SK-N-SH treated with all-trans-retinoic acid at 6 μM for 48 hours (cell line): ENCODE data around the gene PPP1R16B.

Experiments used
- BACH2 ChIP-seq: fragments of 250-450 bp; sonication (Bioruptor Pico); IDR thresholded peaks from 2 replicates; pipeline ENCODE4 v1.9.0; 2021; ENCODE audit warnings: mild to moderate bottlenecking, borderline replicate concordance
- ESRRG ChIP-seq: fragments of 250-450 bp; sonication (Bioruptor Pico); IDR thresholded peaks from 2 replicates; pipeline ENCODE4 v1.6.1; 2021; ENCODE audit warnings: mild to moderate bottlenecking
- RARB ChIP-seq: fragments of 250-450 bp; sonication (Bioruptor Pico); IDR thresholded peaks from 2 replicates; pipeline ENCODE4 v1.8.0; 2021; ENCODE audit warnings: mild to moderate bottlenecking, moderate library complexity
- TOX ChIP-seq: fragments of 250-450 bp; sonication (Bioruptor Pico); IDR thresholded peaks from 2 replicates; pipeline ENCODE4 v1.8.0; 2021; ENCODE audit warnings: mild to moderate bottlenecking, moderate library complexity, borderline replicate concordance
- ZNF8 ChIP-seq: fragments of 450-650 bp; formaldehyde crosslinking; IDR thresholded peaks from 2 replicates; pipeline ENCODE4 v1.5.0; 2020; ENCODE audit warnings: mild to moderate bottlenecking, moderate library complexity
- TF ChIP-seq, protein P1 (sequence below): fragments of 250-450 bp; sonication (Bioruptor Pico); IDR thresholded peaks from 2 replicates; pipeline ENCODE4 v1.5.1; 2020; ENCODE audit warnings: low read depth, mild to moderate bottlenecking, moderate library complexity
- TF ChIP-seq, protein P2 (sequence below): fragments of 250-450 bp; sonication (Bioruptor Pico); IDR thresholded peaks from 2 replicates; pipeline ENCODE4 v1.5.1; 2021; ENCODE audit warnings: mild to moderate bottlenecking, moderate library complexity
- TF ChIP-seq, protein P3 (sequence below): fragments of 250-450 bp; sonication (Bioruptor Pico); IDR thresholded peaks from 2 replicates; pipeline ENCODE4 v1.8.0; 2020; ENCODE audit warnings: mild to moderate bottlenecking, moderate library complexity, borderline replicate concordance

DNA sequence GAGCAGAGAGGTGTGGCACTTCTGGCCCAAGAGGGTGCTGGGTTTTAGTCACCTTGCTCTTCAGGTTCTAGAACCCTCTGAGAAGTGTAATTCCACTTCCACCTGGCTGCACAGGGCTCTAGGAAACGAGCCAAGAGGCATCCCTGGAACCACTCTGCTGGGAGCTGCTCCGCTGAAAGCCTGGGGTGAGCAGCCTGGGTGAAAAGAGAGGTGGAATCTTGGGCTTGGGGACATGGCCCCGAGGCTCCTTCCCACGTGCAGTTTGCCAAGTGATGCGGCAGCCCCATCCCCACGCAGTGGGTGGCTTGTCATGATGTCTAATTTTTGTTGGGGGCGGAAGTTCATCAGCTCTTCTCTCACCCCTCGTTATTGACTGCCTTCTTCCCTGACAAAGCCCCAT lies 32.8 kb downstream of the PPP1R16B start:
- no peak for TF ChIP-seq BACH2 (CRISPR knock-in tag)
- TF ChIP-seq, protein P1, sequence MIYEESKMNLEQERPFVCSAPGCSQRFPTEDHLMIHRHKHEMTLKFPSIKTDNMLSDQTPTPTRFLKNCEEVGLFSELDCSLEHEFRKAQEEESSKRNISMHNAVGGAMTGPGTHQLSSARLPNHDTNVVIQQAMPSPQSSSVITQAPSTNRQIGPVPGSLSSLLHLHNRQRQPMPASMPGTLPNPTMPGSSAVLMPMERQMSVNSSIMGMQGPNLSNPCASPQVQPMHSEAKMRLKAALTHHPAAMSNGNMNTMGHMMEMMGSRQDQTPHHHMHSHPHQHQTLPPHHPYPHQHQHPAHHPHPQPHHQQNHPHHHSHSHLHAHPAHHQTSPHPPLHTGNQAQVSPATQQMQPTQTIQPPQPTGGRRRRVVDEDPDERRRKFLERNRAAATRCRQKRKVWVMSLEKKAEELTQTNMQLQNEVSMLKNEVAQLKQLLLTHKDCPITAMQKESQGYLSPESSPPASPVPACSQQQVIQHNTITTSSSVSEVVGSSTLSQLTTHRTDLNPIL (CRISPR knock-in tag): no peak
- TF ChIP-seq, protein P2, sequence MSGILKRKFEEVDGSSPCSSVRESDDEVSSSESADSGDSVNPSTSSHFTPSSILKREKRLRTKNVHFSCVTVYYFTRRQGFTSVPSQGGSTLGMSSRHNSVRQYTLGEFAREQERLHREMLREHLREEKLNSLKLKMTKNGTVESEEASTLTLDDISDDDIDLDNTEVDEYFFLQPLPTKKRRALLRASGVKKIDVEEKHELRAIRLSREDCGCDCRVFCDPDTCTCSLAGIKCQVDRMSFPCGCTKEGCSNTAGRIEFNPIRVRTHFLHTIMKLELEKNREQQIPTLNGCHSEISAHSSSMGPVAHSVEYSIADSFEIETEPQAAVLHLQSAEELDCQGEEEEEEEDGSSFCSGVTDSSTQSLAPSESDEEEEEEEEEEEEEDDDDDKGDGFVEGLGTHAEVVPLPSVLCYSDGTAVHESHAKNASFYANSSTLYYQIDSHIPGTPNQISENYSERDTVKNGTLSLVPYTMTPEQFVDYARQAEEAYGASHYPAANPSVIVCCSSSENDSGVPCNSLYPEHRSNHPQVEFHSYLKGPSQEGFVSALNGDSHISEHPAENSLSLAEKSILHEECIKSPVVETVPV (CRISPR knock-in tag): no peak
- no peak for TF ChIP-seq RARB
- TF ChIP-seq, protein P3, sequence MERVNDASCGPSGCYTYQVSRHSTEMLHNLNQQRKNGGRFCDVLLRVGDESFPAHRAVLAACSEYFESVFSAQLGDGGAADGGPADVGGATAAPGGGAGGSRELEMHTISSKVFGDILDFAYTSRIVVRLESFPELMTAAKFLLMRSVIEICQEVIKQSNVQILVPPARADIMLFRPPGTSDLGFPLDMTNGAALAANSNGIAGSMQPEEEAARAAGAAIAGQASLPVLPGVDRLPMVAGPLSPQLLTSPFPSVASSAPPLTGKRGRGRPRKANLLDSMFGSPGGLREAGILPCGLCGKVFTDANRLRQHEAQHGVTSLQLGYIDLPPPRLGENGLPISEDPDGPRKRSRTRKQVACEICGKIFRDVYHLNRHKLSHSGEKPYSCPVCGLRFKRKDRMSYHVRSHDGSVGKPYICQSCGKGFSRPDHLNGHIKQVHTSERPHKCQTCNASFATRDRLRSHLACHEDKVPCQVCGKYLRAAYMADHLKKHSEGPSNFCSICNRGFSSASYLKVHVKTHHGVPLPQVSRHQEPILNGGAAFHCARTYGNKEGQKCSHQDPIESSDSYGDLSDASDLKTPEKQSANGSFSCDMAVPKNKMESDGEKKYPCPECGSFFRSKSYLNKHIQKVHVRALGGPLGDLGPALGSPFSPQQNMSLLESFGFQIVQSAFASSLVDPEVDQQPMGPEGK (CRISPR knock-in tag): no peak
- TF ChIP-seq TOX: no peak
- no peak for TF ChIP-seq ZNF8
- no peak for TF ChIP-seq ESRRG (CRISPR knock-in tag)
